HTERT RPE-1 (cell line): ENCODE data around the gene ZNF563.

ENCODE experiments used
- in situ Hi-C: fragments of 300-500 bp; cut with MboI; formaldehyde crosslinking; loops from 4 replicates; pipeline ENCODE4 v1.14.3; 2020; ENCODE audit warnings: low sequenced_read_pairs

ZNF563 gene

DNA sequence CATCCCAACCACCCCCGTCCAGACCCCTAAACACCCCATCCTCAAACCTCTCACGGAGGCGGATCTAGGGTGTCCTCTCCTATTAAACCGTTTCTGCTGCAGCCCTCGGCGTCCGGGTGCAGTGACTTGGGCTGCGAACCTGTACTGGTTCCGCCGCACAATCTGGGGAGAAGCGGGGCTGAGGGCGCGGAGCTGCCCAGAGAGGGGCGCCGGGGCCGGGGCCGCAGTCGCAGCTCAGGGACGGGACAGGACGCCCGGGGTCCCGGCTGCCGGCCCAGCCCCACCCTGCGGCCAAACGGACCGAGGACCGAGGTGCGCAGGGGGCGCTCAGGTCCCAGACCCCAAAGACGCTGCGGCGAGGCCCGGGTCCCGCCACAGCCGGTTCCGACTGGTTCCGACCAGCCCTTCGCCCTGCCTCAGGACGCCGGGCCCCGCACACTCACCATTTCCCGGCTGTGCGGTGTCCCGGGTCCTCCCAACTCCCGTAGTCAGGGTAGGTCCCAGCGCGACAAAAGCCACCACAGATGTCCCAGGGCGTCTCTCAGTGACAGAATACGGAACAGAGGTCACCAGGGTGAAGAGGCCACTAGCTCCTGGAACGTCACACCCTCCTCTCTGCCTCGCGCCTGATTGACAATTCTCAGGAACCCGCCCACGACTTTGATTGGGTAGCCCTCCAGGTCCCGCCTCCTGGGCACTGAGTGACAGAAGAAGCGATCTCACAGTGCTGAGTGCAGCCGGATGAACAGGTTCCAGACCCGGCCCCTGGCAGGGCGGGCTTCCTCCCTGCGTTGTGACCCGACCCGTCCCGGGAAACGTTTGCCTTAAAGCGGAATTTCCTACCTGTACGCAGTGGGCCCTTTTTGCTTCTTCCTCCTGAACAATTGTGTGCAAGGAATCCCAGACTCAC lies 38.9 kb downstream of the ZNF563 start, which contains the start of gene ZNF44:
ZNF44 (minus strand) TSS at position 635 of the 910 bp plus-strand sequence; CDS start at position 446, 189 bp downstream.
- in situ Hi-C loops, result no loop called here

DNA sequence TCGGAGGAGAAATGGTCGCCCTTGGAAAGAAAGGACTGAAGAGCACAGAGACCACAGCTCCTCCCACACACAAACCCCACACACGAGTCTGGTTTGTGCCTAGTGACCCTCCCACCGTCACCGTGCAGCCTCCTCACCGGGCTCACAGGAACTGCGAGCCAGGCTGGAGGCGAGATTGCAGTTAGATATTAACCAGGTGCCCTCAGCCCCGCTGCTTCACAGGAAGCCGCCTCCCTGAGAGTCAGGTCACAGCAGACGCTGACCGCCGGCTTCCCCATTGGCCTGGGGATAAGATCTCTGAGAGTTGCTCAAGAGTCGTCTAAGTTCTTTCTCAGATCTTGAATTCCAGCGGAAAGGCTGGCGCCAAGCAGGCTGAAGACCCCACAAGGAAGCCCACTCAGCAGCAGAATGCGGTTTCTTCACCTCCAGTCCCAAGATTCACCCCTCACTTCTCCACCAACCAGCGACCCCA lies 39.6 kb downstream of the ZNF563 start:
- in situ Hi-C loops, result no loop called here

DNA sequence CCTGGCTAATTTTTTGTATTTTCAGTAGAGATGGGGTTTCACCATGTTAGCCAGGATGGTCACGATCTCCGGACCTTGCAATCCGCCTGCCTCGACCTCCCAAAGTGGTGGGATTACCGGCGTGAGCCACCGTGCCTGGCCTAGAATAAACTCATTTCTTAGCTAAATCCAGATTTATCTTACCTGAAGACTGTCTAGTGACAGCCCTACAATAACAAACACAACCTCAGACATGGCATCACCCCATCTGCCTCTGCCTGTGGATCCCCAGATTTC lies 43.7 kb downstream of the ZNF563 start:
- in situ Hi-C loops, result no loop called here

DNA sequence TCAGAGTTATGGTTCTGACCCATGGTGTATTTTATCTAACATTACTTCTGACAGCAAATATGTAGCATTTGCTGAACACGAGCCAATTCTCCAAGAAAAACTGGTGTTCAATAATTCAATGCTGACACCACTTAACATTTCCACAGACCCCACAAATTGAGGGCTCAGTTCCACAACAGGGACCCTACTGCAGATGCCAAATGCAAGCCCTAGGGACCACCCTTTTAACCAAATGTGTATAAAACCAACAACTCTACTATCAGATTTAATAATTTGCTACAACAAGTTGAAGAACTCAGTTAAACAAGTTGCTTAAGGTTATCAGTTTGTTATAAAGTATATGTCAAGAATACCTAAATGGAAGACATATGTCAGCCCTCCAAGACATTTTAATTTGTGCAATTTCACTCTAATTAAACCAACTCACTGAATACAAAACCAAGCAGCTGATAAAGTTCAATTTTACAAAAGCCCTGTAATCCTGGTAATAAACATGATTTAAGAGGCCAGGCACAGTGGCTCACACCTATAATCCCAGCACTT lies 45.4 kb downstream of the ZNF563 start:
- in situ Hi-C loops, result no loop called here

DNA sequence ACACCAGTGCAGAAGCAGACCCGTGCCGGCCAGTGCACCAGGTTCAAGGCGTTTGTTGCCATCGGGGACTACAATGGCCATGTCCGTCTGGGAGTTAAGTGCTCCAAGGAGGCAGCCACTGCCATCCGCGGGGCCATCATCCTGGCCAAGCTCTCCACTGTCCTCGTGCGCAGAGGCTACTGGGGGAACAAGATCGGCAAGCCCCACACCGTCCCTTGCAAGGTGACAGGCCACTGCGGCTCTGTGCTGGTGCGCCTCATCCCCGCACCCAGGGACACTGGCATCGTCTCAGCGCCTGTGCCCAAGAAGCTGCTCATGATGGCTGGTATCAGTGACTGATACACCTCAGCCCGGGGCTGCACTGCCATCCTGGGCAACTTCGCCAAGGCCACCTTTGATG lies 48.8 kb downstream of the ZNF563 start:
- in situ Hi-C loops, result no loop called here

DNA sequence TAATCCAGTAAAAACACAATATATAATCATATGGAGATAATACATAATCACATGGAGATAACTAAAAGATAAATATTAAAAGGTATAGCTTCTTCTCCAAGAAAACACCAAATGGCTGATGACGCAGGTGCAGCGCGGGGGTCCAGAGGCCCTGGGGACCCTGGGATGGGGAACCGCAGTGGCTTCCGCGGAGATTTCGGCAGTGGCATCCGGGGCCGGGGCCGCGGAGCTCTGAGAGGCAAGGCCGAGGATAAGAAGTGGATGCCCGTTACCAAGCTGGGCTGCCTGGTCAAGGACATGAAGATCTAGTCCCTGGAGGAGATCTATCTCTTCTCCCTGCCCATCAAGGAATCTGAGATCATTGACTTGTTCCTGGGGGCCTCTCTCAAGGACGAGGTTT lies 49.2 kb downstream of the ZNF563 start:
- in situ Hi-C loops, result no loop called here

DNA sequence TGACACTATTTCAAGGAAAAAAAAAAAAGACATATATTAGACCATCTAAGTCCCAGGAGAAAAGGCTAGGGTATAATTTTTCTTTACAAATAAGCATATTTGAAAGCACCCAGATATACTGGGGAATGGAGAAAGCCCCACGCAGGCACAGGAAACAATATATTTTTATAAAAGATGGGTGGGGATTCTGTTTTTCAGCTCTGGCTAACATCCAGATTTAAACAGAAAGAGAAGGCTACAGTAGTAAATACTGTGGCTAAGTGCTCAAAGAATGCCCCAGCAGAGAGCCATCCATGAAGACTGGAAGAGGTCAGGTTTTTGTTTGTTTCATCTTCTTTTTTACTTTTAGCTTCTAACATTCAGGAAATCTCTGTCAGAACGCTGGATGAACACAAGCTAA lies 54.7 kb downstream of the ZNF563 start:
- in situ Hi-C loops, result no loop called here

DNA sequence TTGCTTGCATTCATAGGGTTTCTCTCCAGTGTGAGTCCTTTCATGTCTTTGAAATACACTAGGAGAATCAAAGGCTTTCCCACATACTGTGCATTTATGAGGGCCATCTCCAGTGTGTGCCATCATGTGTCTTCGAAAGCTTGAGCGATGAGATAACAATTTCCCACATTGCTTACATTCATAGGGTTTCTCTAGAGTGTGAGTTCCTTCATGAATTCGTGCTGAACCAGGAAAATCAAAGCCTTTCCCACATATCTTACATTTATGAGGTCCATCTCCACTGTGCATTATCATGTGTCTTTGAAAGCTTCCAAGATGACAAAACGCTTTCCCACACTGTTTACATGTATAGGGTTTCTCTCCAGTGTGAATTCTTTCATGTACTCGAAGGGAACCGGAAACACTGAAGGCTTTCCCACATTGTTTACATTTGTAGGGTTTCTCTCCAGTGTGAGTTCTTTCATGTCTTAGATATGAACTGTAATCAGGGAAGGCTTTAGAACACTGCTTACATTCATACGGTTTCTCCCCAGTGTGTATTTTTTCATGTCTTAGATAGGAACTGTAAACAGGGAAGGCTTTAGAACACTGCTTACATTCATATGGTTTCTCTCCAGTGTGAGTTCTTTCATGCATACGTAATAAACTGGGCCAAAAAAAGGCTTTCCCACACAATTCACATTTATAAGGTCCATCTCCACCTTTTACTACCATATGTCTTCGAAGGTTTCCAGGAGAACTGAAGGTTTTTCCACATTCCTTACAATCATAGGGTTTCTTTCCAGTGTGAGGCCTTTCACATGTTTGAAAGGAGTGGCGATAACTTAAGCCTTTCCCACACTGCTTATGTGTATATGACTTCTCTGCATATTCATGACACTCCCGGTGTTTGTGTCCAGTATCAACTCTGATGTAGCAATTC lies 60.2 kb downstream of the ZNF563 start:
- in situ Hi-C loops, result no loop called here

DNA sequence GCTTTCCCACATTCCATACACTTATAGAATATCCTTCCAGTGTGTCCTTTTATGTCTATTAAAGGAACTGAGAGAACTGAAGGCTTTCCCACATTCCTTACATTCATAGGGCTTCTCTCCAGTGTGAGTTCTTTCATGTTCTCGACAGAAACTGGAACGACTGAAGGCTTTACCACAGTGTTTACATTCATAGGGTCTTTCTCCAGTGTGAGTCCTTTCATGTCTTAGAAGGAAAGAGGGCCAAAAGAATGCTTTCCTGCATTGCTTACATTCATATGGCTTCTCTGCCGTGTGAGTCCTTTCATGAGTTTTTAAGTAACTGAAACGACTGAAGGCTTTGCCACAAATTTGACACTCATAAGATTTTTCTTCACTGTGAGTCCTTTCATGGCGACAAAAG lies 61.0 kb downstream of the ZNF563 start:
- in situ Hi-C loops, result no loop called here

DNA sequence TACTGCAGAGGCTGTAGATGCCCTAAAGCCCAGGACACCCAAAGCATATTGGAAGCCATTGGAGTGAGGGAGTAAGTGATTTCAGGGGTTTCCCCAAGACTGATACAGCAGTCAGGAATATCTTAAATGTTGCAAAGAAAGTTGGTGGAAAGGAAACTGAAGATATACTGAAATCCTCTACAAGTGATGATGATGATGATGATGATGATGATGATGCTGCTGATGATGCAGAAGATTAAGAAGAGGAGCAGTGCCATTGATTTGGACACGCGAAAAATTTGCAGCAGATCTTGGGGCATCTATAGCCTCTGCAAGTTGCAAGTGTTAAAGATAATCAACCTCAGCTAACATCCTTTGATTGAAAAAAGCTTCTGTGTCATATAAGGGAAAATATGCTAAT lies 62.6 kb downstream of the ZNF563 start:
- in situ Hi-C loops, result no loop called here
